Endothelial cell of umbilical vein (primary cell): Measurements from ENCODE around the gene DIAPH3. TPM values are rescaled to one million over a fixed set of nuclear protein-coding genes. Genes with fewer than 3 reads are reported as not detected.

Source experiments
- BruUV-seq: library from RNA; stranded (reverse); fragments of 400-500 nt; replicated peaks from 2 replicates; lab custom pipeline; 2021; lab: Mats Ljungman, UMichigan
- CTCF ChIA-PET: fragments of 300-600, 350-600 bp; sonication (Branson Sonifier 250); formaldehyde crosslinking; loops from one replicate; lab custom pipeline; 2021; ENCODE audit warnings: antibody characterized with exemption, inconsistent platforms; lab: Charles Lee
- POLR2A ChIA-PET: fragments of 300-600, 350-600 bp; sonication (Branson Sonifier 250); formaldehyde crosslinking; loops from one replicate; lab custom pipeline; 2021; ENCODE audit warnings: antibody characterized with exemption, inconsistent platforms; lab: Charles Lee
- DNase-seq: peaks from one replicate; pipeline ENCODE4 v3.0.0-alpha.2; 2011; ENCODE audit warnings: low read depth, low spot score
- FAIRE-seq: peaks from 2 replicates; lab custom pipeline; 2011; peaks lifted over from hg19 to GRCh38; lab: Jason Lieb, UNC
- H2AFZ ChIP-seq: 2 replicates; pipeline ENCODE4 v1.6.0; 2012; ENCODE audit warnings: low read depth, low read length, control low read depth, inconsistent platforms
- H3K27ac ChIP-seq: 2 replicates; pipeline ENCODE4 v1.5.1; 2011; ENCODE audit warnings: low read depth, mild to moderate bottlenecking, control low read depth, low read length, moderate library complexity; ENCODE audit not compliant: insufficient read depth
- H3K27me3 ChIP-seq, 2 experiments: 2 replicates each; pipeline versions ENCODE4 v1.6.0 to v1.6.1; 2011; ENCODE audit warnings: low read length in 2 of 2, mixed read lengths in 1 of 2; ENCODE audit not compliant: control insufficient read depth in 2 of 2, insufficient read depth in 2 of 2
- H3K36me3 ChIP-seq, 2 experiments: 2 replicates in 1 of 2; 3 replicates in 1 of 2; pipeline ENCODE4 v1.5.1; 2011; ENCODE audit warnings: low read length in 2 of 2, mild to moderate bottlenecking in 1 of 2, moderate library complexity in 1 of 2; ENCODE audit not compliant: control insufficient read depth in 2 of 2, insufficient read depth in 2 of 2; ENCODE audit errors: extremely low read depth in 1 of 2
- H3K4me1 ChIP-seq: 3 replicates; pipeline ENCODE4 v1.5.1; 2011; ENCODE audit warnings: mild to moderate bottlenecking, low read length; ENCODE audit not compliant: control insufficient read depth, insufficient read depth; ENCODE audit errors: extremely low read depth
- H3K4me2 ChIP-seq: 2 replicates; pipeline ENCODE4 v1.6.1; 2011; ENCODE audit warnings: low read length, control low read depth, mixed read lengths; ENCODE audit not compliant: insufficient read depth
- H3K4me3 ChIP-seq, 3 experiments: fragments of 200-600 bp in 1 of 3; sonication (generic), shearing (Covaris generic) in 1 of 3; replicated peaks in 1 of 3; 2 replicates each; pipeline ENCODE4 v1.5.1; 2011 to 2016; ENCODE audit warnings: control low read depth in 3 of 3, low read length in 3 of 3, mild to moderate bottlenecking in 2 of 3, inconsistent platforms in 1 of 3, low read depth in 1 of 3, moderate library complexity in 1 of 3; ENCODE audit not compliant: insufficient read depth in 1 of 3
- H3K79me2 ChIP-seq: 2 replicates; pipeline ENCODE4 v1.6.0; 2012; ENCODE audit warnings: low read length, inconsistent platforms; ENCODE audit not compliant: control insufficient read depth, insufficient read depth
- H3K9ac ChIP-seq: replicated peaks from 2 replicates; pipeline ENCODE3; 2011; ENCODE audit warnings: low read length, control low read depth; ENCODE audit not compliant: insufficient read depth; ENCODE audit errors: extremely low read depth
- H3K9me1 ChIP-seq: replicated peaks from 3 replicates; pipeline ENCODE4 v1.6.0; 2011; ENCODE audit warnings: mild to moderate bottlenecking, low read length; ENCODE audit not compliant: control insufficient read depth, insufficient read depth; ENCODE audit errors: extremely low read depth
- H3K9me3 ChIP-seq: replicated peaks from 2 replicates; pipeline ENCODE4 v1.5.1; 2012; ENCODE audit warnings: low read length, inconsistent platforms; ENCODE audit not compliant: control insufficient read depth, insufficient read depth
- H4K20me1 ChIP-seq: replicated peaks from 2 replicates; pipeline ENCODE3; 2011; ENCODE audit warnings: mild to moderate bottlenecking, low read length; ENCODE audit not compliant: control insufficient read depth, insufficient read depth; ENCODE audit errors: extremely low read depth
- EZH2 ChIP-seq: IDR thresholded peaks from 2 replicates; pipeline ENCODE4 v1.6.1; 2012; ENCODE audit warnings: borderline replicate concordance, low read depth, mild to moderate bottlenecking, moderate library complexity, low read length, inconsistent platforms; ENCODE audit not compliant: severe bottlenecking
- FOS ChIP-seq: IDR thresholded peaks from 2 replicates; pipeline ENCODE4 v1.6.1; 2011; ENCODE audit warnings: mild to moderate bottlenecking, low read length, moderate library complexity, borderline replicate concordance; ENCODE audit not compliant: insufficient read depth
- GATA2 ChIP-seq: IDR thresholded peaks from 2 replicates; pipeline ENCODE4 v1.7.0; 2011; ENCODE audit warnings: low read depth, mild to moderate bottlenecking, moderate library complexity, mixed read lengths, low read length; ENCODE audit not compliant: insufficient read length, insufficient read depth
- JUN ChIP-seq: IDR thresholded peaks from 2 replicates; pipeline ENCODE4 v1.6.1; 2011; ENCODE audit warnings: borderline replicate concordance, low read depth; ENCODE audit not compliant: insufficient read length, insufficient read depth
- MYC ChIP-seq: IDR thresholded peaks from one replicate; pipeline ENCODE4 v1.6.1; 2011; ENCODE audit warnings: mild to moderate bottlenecking, low read depth, low read length
- POLR2A ChIP-seq: IDR thresholded peaks from 2 replicates; pipeline ENCODE4 v1.6.1; 2012; ENCODE audit warnings: low read depth, mild to moderate bottlenecking, control low read depth, low read length
- POLR2AphosphoS5 ChIP-seq: IDR thresholded peaks from 2 replicates; pipeline ENCODE4 v1.6.1; 2012; ENCODE audit warnings: low read depth, mild to moderate bottlenecking, control low read depth, low read length, moderate library complexity; ENCODE audit not compliant: insufficient read depth
- dilution Hi-C: fragments of 300-500 bp; cut with MboI; formaldehyde crosslinking; loops from one replicate; pipeline ENCODE4 v1.15.0; 2019; ENCODE audit warnings: low sequenced_read_pairs; ENCODE audit not compliant: extremely low pct_ligation_motif_present
- intact Hi-C: fragments of 100-400 bp; cut with micrococcal nuclease; formaldehyde crosslinking; loops from one replicate; pipeline ENCODE4 v1.10.0; 2022
- polyA plus RNA-seq, 4 experiments: library from polyadenylated mRNA; depleted of rRNA in 3 of 4; stranded (reverse) in 3 of 4; unstranded in 1 of 4; fragments of >200 nt; gene quantifications; 2 replicates each; pipeline versions ENCODE4 v1.2.1 to v1.2.3, GENCODE V29; 2011 to 2012; ENCODE audit warnings: missing spikeins in 1 of 4
- total RNA-seq: library from RNA; stranded (reverse); gene quantifications from 2 replicates; pipeline ENCODE4 v1.2.3, GENCODE V29; 2021
- TF ChIP-seq, protein P1 (sequence below), 2 donors: IDR thresholded peaks; 1 replicate in 1 of 2; 2 replicates in 1 of 2; pipeline ENCODE4 v1.5.1; 2011; ENCODE audit warnings: low read length in 2 of 2, mild to moderate bottlenecking in 2 of 2, moderate library complexity in 2 of 2, control low read depth in 1 of 2, inconsistent platforms in 1 of 2, low read depth in 1 of 2; ENCODE audit not compliant: insufficient read depth in 1 of 2; ENCODE audit errors: extremely low read depth in 1 of 2
- TF ChIP-seq, protein P2 (sequence below): IDR thresholded peaks from 2 replicates; pipeline ENCODE4 v1.6.1; 2011; ENCODE audit not compliant: insufficient read depth, insufficient read length

DIAPH3 gene
- total and polyA plus RNA-seq, 2 donors (not counting 3 experiments of a cell fraction or from before 2014, with no cell fraction given) = 9.9 to 44.0 TPM

DNA sequence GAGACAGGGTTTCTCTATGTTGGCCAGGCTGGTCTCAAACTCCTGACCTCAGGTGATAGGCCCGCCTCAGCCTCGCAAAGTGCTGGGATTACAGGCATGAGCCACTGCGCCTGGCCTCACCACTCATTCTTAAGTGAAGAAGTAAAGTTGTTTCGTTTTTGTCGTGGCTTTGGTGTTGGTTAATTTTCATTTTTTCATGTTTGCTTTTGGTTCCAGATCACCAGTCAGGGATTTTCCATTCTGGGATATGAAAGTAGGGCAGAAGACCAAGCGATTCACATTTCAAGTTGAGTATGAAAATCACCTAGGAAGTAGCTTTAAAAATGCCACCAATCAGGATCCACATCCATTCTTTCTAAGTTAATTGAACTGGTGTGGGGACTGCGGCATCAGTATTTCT, 289.9 kb downstream of the DIAPH3 start:
- intact Hi-C loops (no loop called here), dilution Hi-C loops (no loop called here)
- Histone ChIP-seq H3K27me3 (no peaks in the 10 kb centered on the region), H3K36me3 (peaks cover 0 to 4% of the 10 kb centered on the region in 2 experiments), H3K4me3 (no peak overlapping the region), H3K4me1 (no peaks in the 10 kb centered on the region), H2AFZ (no peak overlapping the region), H4K20me1 (no peaks in the 10 kb centered on the region), H3K4me2 (no peak overlapping the region), H3K9ac (no peak overlapping the region), H3K9me3 (no peaks in the 10 kb centered on the region), H3K79me2 (no peaks in the 10 kb centered on the region), H3K27ac (no peak overlapping the region), H3K9me1 (peaks cover 2% of the 10 kb centered on the region)
- TF ChIP-seq MYC = no peak
- TF ChIP-seq JUN = no peak
- TF ChIP-seq POLR2A = no peak
- no peak for TF ChIP-seq EZH2
- no peak for TF ChIP-seq GATA2
- TF ChIP-seq, protein P1, sequence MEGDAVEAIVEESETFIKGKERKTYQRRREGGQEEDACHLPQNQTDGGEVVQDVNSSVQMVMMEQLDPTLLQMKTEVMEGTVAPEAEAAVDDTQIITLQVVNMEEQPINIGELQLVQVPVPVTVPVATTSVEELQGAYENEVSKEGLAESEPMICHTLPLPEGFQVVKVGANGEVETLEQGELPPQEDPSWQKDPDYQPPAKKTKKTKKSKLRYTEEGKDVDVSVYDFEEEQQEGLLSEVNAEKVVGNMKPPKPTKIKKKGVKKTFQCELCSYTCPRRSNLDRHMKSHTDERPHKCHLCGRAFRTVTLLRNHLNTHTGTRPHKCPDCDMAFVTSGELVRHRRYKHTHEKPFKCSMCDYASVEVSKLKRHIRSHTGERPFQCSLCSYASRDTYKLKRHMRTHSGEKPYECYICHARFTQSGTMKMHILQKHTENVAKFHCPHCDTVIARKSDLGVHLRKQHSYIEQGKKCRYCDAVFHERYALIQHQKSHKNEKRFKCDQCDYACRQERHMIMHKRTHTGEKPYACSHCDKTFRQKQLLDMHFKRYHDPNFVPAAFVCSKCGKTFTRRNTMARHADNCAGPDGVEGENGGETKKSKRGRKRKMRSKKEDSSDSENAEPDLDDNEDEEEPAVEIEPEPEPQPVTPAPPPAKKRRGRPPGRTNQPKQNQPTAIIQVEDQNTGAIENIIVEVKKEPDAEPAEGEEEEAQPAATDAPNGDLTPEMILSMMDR (IDR thresholded peaks at IDR 0.05; ENCODE audit: extremely low read depth in 1 of 2, insufficient read depth in 1 of 2, low read depth in 1 of 2, low read length in 2 of 2) = no peak
- TF ChIP-seq, protein P2, sequence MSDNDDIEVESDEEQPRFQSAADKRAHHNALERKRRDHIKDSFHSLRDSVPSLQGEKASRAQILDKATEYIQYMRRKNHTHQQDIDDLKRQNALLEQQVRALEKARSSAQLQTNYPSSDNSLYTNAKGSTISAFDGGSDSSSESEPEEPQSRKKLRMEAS = no peak
- TF ChIP-seq FOS = no peak
- TF ChIP-seq POLR2AphosphoS5 = no peak
- DNase-seq (no peak), FAIRE-seq (no peak)
- CTCF ChIA-PET = no interaction called here
- no TSS peak for BruUV-seq
- POLR2A ChIA-PET = no interaction called here
